Measurements from ENCODE around the gene PSMD1. TPM values are rescaled to one million over a fixed set of nuclear protein-coding genes. Genes with fewer than 3 reads are reported as not detected.

PSMD1 gene
- total and polyA plus RNA-seq, 2 of the 8 experiments (the other 6 are each of a cell fraction or from before 2014, with no cell fraction given) = 179 to 272 TPM

DNA sequence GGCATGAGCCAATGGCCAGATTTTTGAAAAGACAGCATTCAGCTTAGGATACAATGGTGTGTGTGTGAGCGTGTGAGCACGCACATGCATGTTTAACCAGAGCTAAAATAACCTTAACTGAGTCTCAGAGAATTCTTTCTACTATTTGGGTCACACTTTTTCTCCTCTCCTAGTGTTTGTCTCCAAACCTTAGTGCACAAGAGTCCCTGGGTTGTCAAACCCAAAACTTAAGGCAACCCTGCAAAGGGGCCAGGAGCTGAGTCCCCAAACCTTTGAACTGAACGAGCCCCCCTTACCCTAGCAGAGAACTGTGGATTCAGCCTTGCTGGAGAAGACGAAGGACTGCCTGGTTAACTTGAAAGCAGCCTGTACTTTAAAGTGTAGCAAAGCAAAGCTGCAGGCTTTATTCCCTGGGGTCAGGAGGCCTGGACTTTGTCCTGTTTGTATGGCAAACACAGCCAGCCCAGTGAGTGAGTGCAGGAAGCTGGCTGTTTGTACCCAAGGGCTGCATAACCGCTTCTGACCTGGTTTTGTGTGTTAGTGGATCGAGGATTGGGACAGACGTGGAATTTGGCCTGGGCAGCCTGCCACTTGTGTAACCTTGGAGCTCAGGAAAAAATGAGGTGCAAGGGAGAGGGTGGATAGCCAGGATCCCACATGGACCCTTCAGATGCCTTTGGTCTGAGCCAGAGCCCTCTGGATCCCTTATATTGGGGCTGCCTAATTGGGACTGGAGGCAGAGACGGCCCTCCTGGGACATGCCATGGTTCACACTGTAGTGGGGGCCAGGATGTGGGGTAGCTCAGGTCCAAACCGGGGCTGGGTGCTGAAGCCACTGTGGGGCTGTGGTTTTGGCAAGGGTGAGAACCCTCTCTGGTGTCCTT is 6.4 kb upstream of the PSMD1 start:
- H3K36me3 ChIP-seq (ENCODE audit: control insufficient read depth in 2 of 4, insufficient read depth in 4 of 4, low read length in 3 of 4) = no peaks in the 10 kb centered on the region
- TF ChIP-seq SP1 (IDR thresholded peaks at IDR 0.05; ENCODE audit: low read depth, low read length) (no peak), SUZ12 (IDR thresholded peaks at IDR 0.05; ENCODE audit: low read length) (no peak), SRF (IDR thresholded peaks at IDR 0.05; ENCODE audit: low read depth, low read length) (no peak), CHD2 (IDR thresholded peaks at IDR 0.05; ENCODE audit: low read length) (no peak), SIX5 (IDR thresholded peaks at IDR 0.05; ENCODE audit: low read depth, low read length) (no peak), HDAC6 (IDR thresholded peaks at IDR 0.05; ENCODE audit: low read depth, low read length) (no peak), JUN (IDR thresholded peaks at IDR 0.05; ENCODE audit: low read depth, low read length) (no peak), SP4 (IDR thresholded peaks at IDR 0.05; ENCODE audit: low read length) (no peak), RXRA (IDR thresholded peaks at IDR 0.05; ENCODE audit: insufficient read depth, low read depth, low read length) (no peak), POLR2AphosphoS5 (IDR thresholded peaks at IDR 0.05; ENCODE audit: low read depth, low read length) (no peak)
- TF ChIP-seq, protein P1, sequence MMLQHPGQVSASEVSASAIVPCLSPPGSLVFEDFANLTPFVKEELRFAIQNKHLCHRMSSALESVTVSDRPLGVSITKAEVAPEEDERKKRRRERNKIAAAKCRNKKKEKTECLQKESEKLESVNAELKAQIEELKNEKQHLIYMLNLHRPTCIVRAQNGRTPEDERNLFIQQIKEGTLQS (IDR thresholded peaks at IDR 0.05; ENCODE audit: insufficient read depth, low read depth, low read length) = no peak
- peaks cover 5% of the 10 kb centered on the region; the same call in 1 of the 2 replicates for H3K23me2 ChIP-seq (ENCODE audit: low read depth, low read length)
- no peak overlapping the region for H4K8ac ChIP-seq (ENCODE audit: extremely low read depth, insufficient read depth, low read length)
- H2AK5ac ChIP-seq (ENCODE audit: low read depth, low read length) = no peak overlapping the region
- POLR2A ChIA-PET (ENCODE audit: partially characterized antibody) = no interaction called here
- no peaks in the 10 kb centered on the region for H3K9me3 ChIP-seq (ENCODE audit: insufficient read depth in 2 of 2, low read depth in 1 of 2, low read length in 1 of 2)
- CTCF ChIA-PET (ENCODE audit: partially characterized antibody) = interaction anchor here (0.5 to 3.4 kb wide), 14 partner anchors 9 to 232 kb away, joined by 3 to 38 read pairs (median 4); partner anchors contain the start of genes GPR55 and SPATA3
- no peak overlapping the region for H2BK5ac ChIP-seq (ENCODE audit: low read depth, low read length)
- 88% methylated on average over 9 of the region's 9 CpGs; no CpG with 5 or more reads in 1 of the 2 experiments for WGBS, 2 experiments (ENCODE audit: extremely low coverage in 1 of 2, insufficient coverage in 1 of 2, insufficient read length in 1 of 2, insufficient replicate concordance in 2 of 2, low coverage in 1 of 2, low lambda C conversion rate in 2 of 2, missing lambda C conversion rate in 1 of 2)
- FAIRE-seq (no peak), DNase-seq (ENCODE audit: low read depth in 1 of 2, low spot score in 2 of 2) (no peak)
- H3K79me2 ChIP-seq (ENCODE audit: control insufficient read depth in 1 of 2, insufficient read depth in 2 of 2, low read length in 2 of 2) = no peaks in the 10 kb centered on the region
- H3K23ac ChIP-seq (ENCODE audit: insufficient read length) = no peak overlapping the region
- H2BK15ac ChIP-seq (ENCODE audit: low read length) = no peak overlapping the region
- no peak overlapping the region for H2BK12ac ChIP-seq (ENCODE audit: low read depth, low read length)
- H3K56ac ChIP-seq (replicated peaks; ENCODE audit: insufficient read length, low read depth, low read length) = no peak overlapping the region
- no peak overlapping the region for H3K4ac ChIP-seq (replicated peaks; ENCODE audit: insufficient read length, low read depth, low read length)
- no peak overlapping the region for H3K4me2 ChIP-seq (ENCODE audit: insufficient read depth in 1 of 2, low read depth in 2 of 2, low read length in 2 of 2)
- no peak overlapping the region for H3K4me3 ChIP-seq (ENCODE audit: extremely low read depth in 1 of 4, insufficient read depth in 2 of 4, low read depth in 3 of 4, low read length in 4 of 4)
- H4K5ac ChIP-seq (ENCODE audit: insufficient read length, low read depth, low read length) = no peak overlapping the region
- no peak overlapping the region for H2AFZ ChIP-seq (ENCODE audit: low read length)
- H2BK20ac ChIP-seq (ENCODE audit: low read length) = no peak overlapping the region
- no peak overlapping the region for H3K27ac ChIP-seq (ENCODE audit: low read depth, low read length)
- H3K14ac ChIP-seq (ENCODE audit: insufficient read length) = no peak overlapping the region
- H3K27me3 ChIP-seq (replicated peaks in 1 of 4; ENCODE audit: control insufficient read depth in 3 of 4, extremely low read depth in 1 of 4, insufficient read depth in 3 of 4, low read length in 3 of 4) = peaks cover 0 to 35% (median 17%) of the 10 kb centered on the region in 4 experiments; a peak in 6 of 7 replicates
- no peak overlapping the region for H3K18ac ChIP-seq (ENCODE audit: extremely low read depth, low read length)
- H2BK120ac ChIP-seq (replicated peaks; ENCODE audit: low read depth, low read length) = no peak overlapping the region
- no peak overlapping the region for H4K91ac ChIP-seq (replicated peaks; ENCODE audit: insufficient read length, low read length)
- H3K79me1 ChIP-seq (ENCODE audit: low read depth, low read length) = no peaks in the 10 kb centered on the region
- peaks cover 3 to 5% (median 4%) of the 10 kb centered on the region in 4 experiments; a peak in 5 of 7 replicates for H3K4me1 ChIP-seq (replicated peaks in 1 of 4; ENCODE audit: control insufficient read depth in 3 of 4, insufficient read depth in 4 of 4, low read length in 3 of 4)
- H4K20me1 ChIP-seq (replicated peaks in 1 of 2; ENCODE audit: control insufficient read depth in 1 of 2, insufficient read depth in 2 of 2, low read length in 2 of 2) = no peaks in the 10 kb centered on the region
- no peak overlapping the region for H3K9ac ChIP-seq (replicated peaks in 1 of 4; ENCODE audit: extremely low read depth in 1 of 4, low read depth in 3 of 4, low read length in 3 of 4)
